ENCODE data around the gene EFCAB14. TPM values are rescaled to one million over a fixed set of nuclear protein-coding genes. Genes with fewer than 3 reads are reported as not detected.

Gene EFCAB14
- polyA plus RNA-seq, 1 donor from 2014 or later: 7.6 TPM

GRCh38 chr1:46630719-46631118, 88.2 kb downstream of the EFCAB14 start:
- Histone ChIP-seq H3K9ac (ENCODE audit: low read length) (no peak overlapping the region), H2AFZ (ENCODE audit: low read depth, low read length) (no peak overlapping the region), H3K4me3 (ENCODE audit: low read length) (no peak overlapping the region), H3K4me2 (ENCODE audit: low read length) (no peak overlapping the region), H3K36me3 (ENCODE audit: insufficient read depth, low read length) (peaks cover 10% of the 10 kb centered on the region), H3F3A (ENCODE audit: insufficient read depth, low read length, poor library complexity, severe bottlenecking) (no peaks in the 10 kb centered on the region), H3K27ac (ENCODE audit: low read length) (no peak overlapping the region), H3K9me3 (ENCODE audit: low read length) (no peaks in the 10 kb centered on the region), H4K20me1 (ENCODE audit: insufficient read depth) (no peaks in the 10 kb centered on the region), H3K9me2 (ENCODE audit: insufficient read depth, low read length) (no peaks in the 10 kb centered on the region), H3K79me2 (replicated peaks; ENCODE audit: insufficient read depth, low read length) (no peaks in the 10 kb centered on the region), H3K27me3 (ENCODE audit: insufficient read depth, low read depth, low read length) (no peaks in the 10 kb centered on the region)
- no peak for TF ChIP-seq EP300 (conservative IDR thresholded peaks at IDR 0.05; ENCODE audit: poor library complexity, severe bottlenecking)
- no peak for TF ChIP-seq SMC3 (conservative IDR thresholded peaks at IDR 0.05; ENCODE audit: poor library complexity)
- TF ChIP-seq, protein P1, sequence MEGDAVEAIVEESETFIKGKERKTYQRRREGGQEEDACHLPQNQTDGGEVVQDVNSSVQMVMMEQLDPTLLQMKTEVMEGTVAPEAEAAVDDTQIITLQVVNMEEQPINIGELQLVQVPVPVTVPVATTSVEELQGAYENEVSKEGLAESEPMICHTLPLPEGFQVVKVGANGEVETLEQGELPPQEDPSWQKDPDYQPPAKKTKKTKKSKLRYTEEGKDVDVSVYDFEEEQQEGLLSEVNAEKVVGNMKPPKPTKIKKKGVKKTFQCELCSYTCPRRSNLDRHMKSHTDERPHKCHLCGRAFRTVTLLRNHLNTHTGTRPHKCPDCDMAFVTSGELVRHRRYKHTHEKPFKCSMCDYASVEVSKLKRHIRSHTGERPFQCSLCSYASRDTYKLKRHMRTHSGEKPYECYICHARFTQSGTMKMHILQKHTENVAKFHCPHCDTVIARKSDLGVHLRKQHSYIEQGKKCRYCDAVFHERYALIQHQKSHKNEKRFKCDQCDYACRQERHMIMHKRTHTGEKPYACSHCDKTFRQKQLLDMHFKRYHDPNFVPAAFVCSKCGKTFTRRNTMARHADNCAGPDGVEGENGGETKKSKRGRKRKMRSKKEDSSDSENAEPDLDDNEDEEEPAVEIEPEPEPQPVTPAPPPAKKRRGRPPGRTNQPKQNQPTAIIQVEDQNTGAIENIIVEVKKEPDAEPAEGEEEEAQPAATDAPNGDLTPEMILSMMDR (IDR thresholded peaks at IDR 0.05; ENCODE audit: poor library complexity, severe bottlenecking): no peak
- TF ChIP-seq RAD21 (conservative IDR thresholded peaks at IDR 0.05): no peak
- TF ChIP-seq, protein P2, sequence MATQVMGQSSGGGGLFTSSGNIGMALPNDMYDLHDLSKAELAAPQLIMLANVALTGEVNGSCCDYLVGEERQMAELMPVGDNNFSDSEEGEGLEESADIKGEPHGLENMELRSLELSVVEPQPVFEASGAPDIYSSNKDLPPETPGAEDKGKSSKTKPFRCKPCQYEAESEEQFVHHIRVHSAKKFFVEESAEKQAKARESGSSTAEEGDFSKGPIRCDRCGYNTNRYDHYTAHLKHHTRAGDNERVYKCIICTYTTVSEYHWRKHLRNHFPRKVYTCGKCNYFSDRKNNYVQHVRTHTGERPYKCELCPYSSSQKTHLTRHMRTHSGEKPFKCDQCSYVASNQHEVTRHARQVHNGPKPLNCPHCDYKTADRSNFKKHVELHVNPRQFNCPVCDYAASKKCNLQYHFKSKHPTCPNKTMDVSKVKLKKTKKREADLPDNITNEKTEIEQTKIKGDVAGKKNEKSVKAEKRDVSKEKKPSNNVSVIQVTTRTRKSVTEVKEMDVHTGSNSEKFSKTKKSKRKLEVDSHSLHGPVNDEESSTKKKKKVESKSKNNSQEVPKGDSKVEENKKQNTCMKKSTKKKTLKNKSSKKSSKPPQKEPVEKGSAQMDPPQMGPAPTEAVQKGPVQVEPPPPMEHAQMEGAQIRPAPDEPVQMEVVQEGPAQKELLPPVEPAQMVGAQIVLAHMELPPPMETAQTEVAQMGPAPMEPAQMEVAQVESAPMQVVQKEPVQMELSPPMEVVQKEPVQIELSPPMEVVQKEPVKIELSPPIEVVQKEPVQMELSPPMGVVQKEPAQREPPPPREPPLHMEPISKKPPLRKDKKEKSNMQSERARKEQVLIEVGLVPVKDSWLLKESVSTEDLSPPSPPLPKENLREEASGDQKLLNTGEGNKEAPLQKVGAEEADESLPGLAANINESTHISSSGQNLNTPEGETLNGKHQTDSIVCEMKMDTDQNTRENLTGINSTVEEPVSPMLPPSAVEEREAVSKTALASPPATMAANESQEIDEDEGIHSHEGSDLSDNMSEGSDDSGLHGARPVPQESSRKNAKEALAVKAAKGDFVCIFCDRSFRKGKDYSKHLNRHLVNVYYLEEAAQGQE (IDR thresholded peaks at IDR 0.05; ENCODE audit: borderline replicate concordance): no peak
- TF ChIP-seq TAF1 (IDR thresholded peaks at IDR 0.05; ENCODE audit: low read depth): no peak
- TF ChIP-seq MXI1 (conservative IDR thresholded peaks at IDR 0.05; ENCODE audit: poor library complexity, severe bottlenecking): no peak
- no peak for TF ChIP-seq EZH2 (IDR thresholded peaks at IDR 0.05; ENCODE audit: borderline replicate concordance, insufficient read depth, low read length, poor library complexity, severe bottlenecking)
- no peak for TF ChIP-seq POLR2AphosphoS5 (IDR thresholded peaks at IDR 0.05)

Other genes starting within 250 kb of the EFCAB14 start
- 0.28 TPM in 1 of 2 replicates, not detected in the other for gene DMBX1, start 229.3 kb downstream of the EFCAB14 start, polyA plus RNA-seq
- gene KNCN, start 167.5 kb downstream of the EFCAB14 start, polyA plus RNA-seq: not detected in 2 replicates
- 9.6 and 9.9 TPM in 2 replicates for gene MKNK1, start 114.8 kb downstream of the EFCAB14 start, polyA plus RNA-seq
- gene MOB3C, start 102.3 kb downstream of the EFCAB14 start, polyA plus RNA-seq: 0.41 and 1.2 TPM in 2 replicates
- gene ATPAF1, start 50.8 kb downstream of the EFCAB14 start, polyA plus RNA-seq: 80.7 and 88.4 TPM in 2 replicates
- gene TEX38, start 47.3 kb downstream of the EFCAB14 start, polyA plus RNA-seq: not detected in 2 replicates
- gene CYP4B1, start 79.9 kb upstream of the EFCAB14 start, polyA plus RNA-seq: not detected in 2 replicates
- 1.6 TPM in 1 of 2 replicates, not detected in the other for gene CYP4A11, start 222.4 kb upstream of the EFCAB14 start, polyA plus RNA-seq

Data from neural cell (in vitro differentiated cells).